H1 (cell line): ENCODE measurements around the gene NOC2L.

ENCODE experiments used
- BCL11A ChIP-seq, 2 experiments: IDR thresholded peaks; one replicate each; pipeline ENCODE4 v1.6.1; 2011; ENCODE audit warnings: low read depth in 2 of 2, low read length in 2 of 2, mild to moderate bottlenecking in 2 of 2
- NANOG ChIP-seq: IDR thresholded peaks from 2 replicates; pipeline ENCODE4 v1.6.1; 2011; ENCODE audit warnings: low read length, low read depth, mild to moderate bottlenecking, inconsistent platforms; ENCODE audit not compliant: insufficient read depth, poor library complexity, severe bottlenecking
- POLR2A ChIP-seq, 2 experiments: IDR thresholded peaks; 1 replicate in 1 of 2; 2 replicates in 1 of 2; pipeline ENCODE4 v1.6.1; 2011; ENCODE audit warnings: low read depth in 2 of 2, low read length in 2 of 2, mild to moderate bottlenecking in 2 of 2; ENCODE audit errors: control extremely low read depth in 1 of 2
- RBBP5 ChIP-seq: IDR thresholded peaks from 2 replicates; pipeline ENCODE4 v1.7.1; 2012; ENCODE audit warnings: low read depth, mild to moderate bottlenecking, inconsistent platforms, low read length, moderate library complexity, borderline replicate concordance
- SIX5 ChIP-seq: IDR thresholded peaks from 2 replicates; pipeline ENCODE4 v1.6.1; 2011; ENCODE audit warnings: mild to moderate bottlenecking, low read depth, low read length
- TF ChIP-seq, protein P1 (sequence below), 3 experiments: IDR thresholded peaks; 1 replicate in 2 of 3; 2 replicates in 1 of 3; pipeline versions ENCODE4 v1.5.1 to v1.6.1; 2011; ENCODE audit warnings: low read length in 3 of 3, mild to moderate bottlenecking in 3 of 3, inconsistent platforms in 2 of 3, low read depth in 1 of 3, moderate library complexity in 1 of 3; ENCODE audit not compliant: insufficient read depth in 1 of 3; ENCODE audit errors: control extremely low read depth in 1 of 3

GRCh38 chr1:907611-908451, 51.2 kb downstream of the NOC2L start:
- no peak for TF ChIP-seq NANOG
- TF ChIP-seq POLR2A (IDR thresholded peaks at IDR 0.05; ENCODE audit: control extremely low read depth in 1 of 2, low read depth in 2 of 2, low read length in 2 of 2): no peak
- TF ChIP-seq, protein P1, sequence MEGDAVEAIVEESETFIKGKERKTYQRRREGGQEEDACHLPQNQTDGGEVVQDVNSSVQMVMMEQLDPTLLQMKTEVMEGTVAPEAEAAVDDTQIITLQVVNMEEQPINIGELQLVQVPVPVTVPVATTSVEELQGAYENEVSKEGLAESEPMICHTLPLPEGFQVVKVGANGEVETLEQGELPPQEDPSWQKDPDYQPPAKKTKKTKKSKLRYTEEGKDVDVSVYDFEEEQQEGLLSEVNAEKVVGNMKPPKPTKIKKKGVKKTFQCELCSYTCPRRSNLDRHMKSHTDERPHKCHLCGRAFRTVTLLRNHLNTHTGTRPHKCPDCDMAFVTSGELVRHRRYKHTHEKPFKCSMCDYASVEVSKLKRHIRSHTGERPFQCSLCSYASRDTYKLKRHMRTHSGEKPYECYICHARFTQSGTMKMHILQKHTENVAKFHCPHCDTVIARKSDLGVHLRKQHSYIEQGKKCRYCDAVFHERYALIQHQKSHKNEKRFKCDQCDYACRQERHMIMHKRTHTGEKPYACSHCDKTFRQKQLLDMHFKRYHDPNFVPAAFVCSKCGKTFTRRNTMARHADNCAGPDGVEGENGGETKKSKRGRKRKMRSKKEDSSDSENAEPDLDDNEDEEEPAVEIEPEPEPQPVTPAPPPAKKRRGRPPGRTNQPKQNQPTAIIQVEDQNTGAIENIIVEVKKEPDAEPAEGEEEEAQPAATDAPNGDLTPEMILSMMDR (IDR thresholded peaks at IDR 0.05; ENCODE audit: control extremely low read depth in 1 of 3, insufficient read depth in 1 of 3, low read depth in 1 of 3, low read length in 3 of 3): no peak
- no peak for TF ChIP-seq SIX5
- no peak for TF ChIP-seq RBBP5
- TF ChIP-seq BCL11A (IDR thresholded peaks at IDR 0.05; ENCODE audit: low read depth in 2 of 2, low read length in 2 of 2): no peak
